HEK293 (cell line): ENCODE data around the gene PAF1.

ENCODE experiments used
- FEZF1 ChIP-seq: fragments of 450-650 bp; formaldehyde crosslinking; IDR thresholded peaks from 2 replicates; pipeline ENCODE4 v1.5.1; 2016; ENCODE audit warnings: missing biosample characterization, missing genetic modification characterization
- GFI1B ChIP-seq: fragments of 450-650 bp; formaldehyde crosslinking; IDR thresholded peaks from 2 replicates; pipeline ENCODE4 v1.5.1; 2016; ENCODE audit warnings: missing biosample characterization, missing genetic modification characterization
- KLF9 ChIP-seq: fragments of 450-650 bp; formaldehyde crosslinking; IDR thresholded peaks from 2 replicates; pipeline ENCODE4 v1.5.1; 2016; ENCODE audit warnings: missing biosample characterization, missing genetic modification characterization, low read depth
- OVOL3 ChIP-seq: fragments of 450-650 bp; formaldehyde crosslinking; IDR thresholded peaks from 2 replicates; pipeline ENCODE4 v1.5.1; 2016; ENCODE audit warnings: missing biosample characterization, missing genetic modification characterization
- PATZ1 ChIP-seq: fragments of 450-650 bp; formaldehyde crosslinking; IDR thresholded peaks from 2 replicates; pipeline ENCODE4 v1.5.1; 2016; ENCODE audit warnings: missing biosample characterization, missing genetic modification characterization
- TSHZ1 ChIP-seq: fragments of 450-650 bp; formaldehyde crosslinking; IDR thresholded peaks from 2 replicates; pipeline ENCODE4 v1.5.1; 2016; ENCODE audit warnings: missing biosample characterization, missing genetic modification characterization, borderline replicate concordance
- ZBTB1 ChIP-seq: fragments of 450-650 bp; formaldehyde crosslinking; IDR thresholded peaks from 2 replicates; pipeline ENCODE4 v1.5.1; 2016; ENCODE audit warnings: missing biosample characterization, missing genetic modification characterization
- ZBTB17 ChIP-seq: fragments of 450-650 bp; formaldehyde crosslinking; IDR thresholded peaks from 2 replicates; pipeline ENCODE4 v1.5.1; 2016; ENCODE audit warnings: missing biosample characterization, missing genetic modification characterization
- ZBTB20 ChIP-seq: fragments of 450-650 bp; formaldehyde crosslinking; IDR thresholded peaks from 2 replicates; pipeline ENCODE4 v1.5.1; 2016; ENCODE audit warnings: missing biosample characterization, missing genetic modification characterization
- ZBTB21 ChIP-seq: fragments of 450-650 bp; formaldehyde crosslinking; IDR thresholded peaks from 2 replicates; pipeline ENCODE4 v1.5.1; 2017; ENCODE audit warnings: missing biosample characterization, missing genetic modification characterization
- ZBTB7A ChIP-seq: fragments of 450-650 bp; formaldehyde crosslinking; IDR thresholded peaks from 2 replicates; pipeline ENCODE4 v1.5.1; 2016; ENCODE audit warnings: low read depth, missing biosample characterization, missing genetic modification characterization
- ZFP69B ChIP-seq: fragments of 450-650 bp; formaldehyde crosslinking; IDR thresholded peaks from 2 replicates; pipeline ENCODE4 v1.5.1; 2016; ENCODE audit warnings: missing biosample characterization, missing genetic modification characterization
- ZNF146 ChIP-seq: fragments of 450-650 bp; formaldehyde crosslinking; IDR thresholded peaks from 2 replicates; pipeline ENCODE4 v1.5.1; 2016; ENCODE audit warnings: missing biosample characterization, missing genetic modification characterization
- ZNF184 ChIP-seq: fragments of 450-650 bp; IDR thresholded peaks from 2 replicates; pipeline ENCODE4 v1.5.1; 2018; ENCODE audit warnings: missing biosample characterization, mild to moderate bottlenecking, missing genetic modification characterization
- ZNF311 ChIP-seq: fragments of 450-650 bp; formaldehyde crosslinking; IDR thresholded peaks from 2 replicates; pipeline ENCODE4 v1.5.1; 2017; ENCODE audit warnings: missing biosample characterization, missing genetic modification characterization, borderline replicate concordance
- ZNF404 ChIP-seq: fragments of 450-650 bp; formaldehyde crosslinking; IDR thresholded peaks from 2 replicates; pipeline ENCODE4 v1.5.1; 2017; ENCODE audit warnings: missing biosample characterization, missing genetic modification characterization
- ZNF501 ChIP-seq: fragments of 450-650 bp; formaldehyde crosslinking; IDR thresholded peaks from 2 replicates; pipeline ENCODE4 v1.5.1; 2016; ENCODE audit warnings: missing biosample characterization, missing genetic modification characterization
- ZNF529 ChIP-seq: fragments of 450-650 bp; formaldehyde crosslinking; IDR thresholded peaks from 2 replicates; pipeline ENCODE4 v1.5.1; 2017; ENCODE audit warnings: missing genetic modification characterization, missing biosample characterization; ENCODE audit not compliant: insufficient replicate concordance
- ZNF530 ChIP-seq: fragments of 450-650 bp; formaldehyde crosslinking; IDR thresholded peaks from 2 replicates; pipeline ENCODE4 v1.5.1; 2016; ENCODE audit warnings: low read depth, missing biosample characterization, missing genetic modification characterization
- ZNF548 ChIP-seq: fragments of 450-650 bp; formaldehyde crosslinking; IDR thresholded peaks from 2 replicates; pipeline ENCODE4 v1.5.1; 2016; ENCODE audit warnings: missing biosample characterization, missing genetic modification characterization
- ZNF555 ChIP-seq: fragments of 450-650 bp; formaldehyde crosslinking; conservative IDR thresholded peaks from 2 replicates; pipeline ENCODE4 v1.5.1; 2017; ENCODE audit warnings: missing biosample characterization, mild to moderate bottlenecking, missing genetic modification characterization, inconsistent platforms
- ZNF558 ChIP-seq: fragments of 450-650 bp; formaldehyde crosslinking; IDR thresholded peaks from 2 replicates; pipeline ENCODE4 v1.5.1; 2016; ENCODE audit warnings: missing biosample characterization, missing genetic modification characterization
- ZNF571 ChIP-seq: fragments of 450-650 bp; formaldehyde crosslinking; IDR thresholded peaks from 2 replicates; pipeline ENCODE4 v1.5.0; 2017; ENCODE audit warnings: missing biosample characterization, missing genetic modification characterization
- ZNF610 ChIP-seq: fragments of 450-650 bp; formaldehyde crosslinking; IDR thresholded peaks from 2 replicates; pipeline ENCODE4 v1.5.1; 2016; ENCODE audit warnings: missing biosample characterization, missing genetic modification characterization, borderline replicate concordance
- ZNF621 ChIP-seq: fragments of 450-650 bp; formaldehyde crosslinking; IDR thresholded peaks from 2 replicates; pipeline ENCODE4 v1.5.1; 2017; ENCODE audit warnings: missing biosample characterization, missing genetic modification characterization
- ZNF664 ChIP-seq: fragments of 450-650 bp; formaldehyde crosslinking; IDR thresholded peaks from 2 replicates; pipeline ENCODE4 v1.5.1; 2016; ENCODE audit warnings: missing biosample characterization, missing genetic modification characterization
- ZNF704 ChIP-seq: fragments of 450-650 bp; formaldehyde crosslinking; IDR thresholded peaks from 2 replicates; pipeline ENCODE4 v1.5.1; 2016; ENCODE audit warnings: missing biosample characterization, missing genetic modification characterization
- ZNF76 ChIP-seq: fragments of 450-650 bp; formaldehyde crosslinking; IDR thresholded peaks from 2 replicates; pipeline ENCODE4; 2016; ENCODE audit warnings: low read depth, missing biosample characterization, missing genetic modification characterization, borderline replicate concordance
- ZNF768 ChIP-seq: fragments of 450-650 bp; formaldehyde crosslinking; IDR thresholded peaks from 2 replicates; pipeline ENCODE4 v1.5.1; 2018; ENCODE audit warnings: missing biosample characterization, mild to moderate bottlenecking, missing genetic modification characterization
- ZXDB ChIP-seq: fragments of 450-650 bp; formaldehyde crosslinking; IDR thresholded peaks from 2 replicates; pipeline ENCODE4 v1.5.1; 2016; ENCODE audit warnings: missing biosample characterization, missing genetic modification characterization

PAF1 gene

GRCh38 chr19:39403331-39404312 is 12.7 kb upstream of the PAF1 start (continued):
- no peak for TF ChIP-seq ZNF768 (tag by site-specific recombination)
- peak; percentile 64; the same call in 1 of the 2 replicates for TF ChIP-seq OVOL3
- no peak for TF ChIP-seq ZNF664 (tag by site-specific recombination)
- no peak for TF ChIP-seq ZNF571 (tag by site-specific recombination)
- TF ChIP-seq ZBTB20: peak; percentile 92
- no peak; the same call in 1 of the 2 replicates for TF ChIP-seq FEZF1 (tag by site-specific recombination)
- peak; percentile 77 for TF ChIP-seq ZXDB (tag by site-specific recombination)
- no peak for TF ChIP-seq ZNF555 (tag by site-specific recombination)
- peak; percentile 56 for TF ChIP-seq ZNF184 (tag by site-specific recombination)
- 0 out of 2 replicates have a peak, but pooled peaks have one; percentile 12 for TF ChIP-seq GFI1B
- no peak; the same call in 1 of the 2 replicates for TF ChIP-seq ZNF548 (tag by site-specific recombination)
- peak; percentile 81 for TF ChIP-seq ZFP69B (tag by site-specific recombination)
- no peak for TF ChIP-seq ZNF621 (tag by site-specific recombination)
- TF ChIP-seq ZNF529 (tag by site-specific recombination): no peak
- peak; percentile 50; the same call in 1 of the 2 replicates for TF ChIP-seq ZBTB1 (tag by site-specific recombination)
- no peak for TF ChIP-seq ZNF704 (tag by site-specific recombination)
- peak; percentile 73 for TF ChIP-seq KLF9 (tag by site-specific recombination)
- TF ChIP-seq ZNF146 (tag by site-specific recombination): no peak
- TF ChIP-seq ZBTB21 (tag by site-specific recombination): peak; percentile 63; the same call in 1 of the 2 replicates
- TF ChIP-seq ZNF404: no peak
- peak; percentile 97 for TF ChIP-seq ZBTB17
- TF ChIP-seq ZNF311 (tag by site-specific recombination): no peak
- TF ChIP-seq ZNF610: 0 out of 2 replicates have a peak, but pooled peaks have one; percentile 37
- no peak for TF ChIP-seq ZNF530
- TF ChIP-seq ZNF501: peak; percentile 82
- TF ChIP-seq TSHZ1 (tag by site-specific recombination): 0 out of 2 replicates have a peak, but pooled peaks have one; percentile 65
- peak; percentile 77; the same call in 1 of the 2 replicates for TF ChIP-seq ZNF558 (tag by site-specific recombination)
- TF ChIP-seq ZBTB7A (tag by site-specific recombination): peak; percentile 19
- TF ChIP-seq ZNF76 (tag by site-specific recombination): peak; percentile 84
- peak; percentile 98 for TF ChIP-seq PATZ1 (tag by site-specific recombination)
